ENCODE results near the gene PITRM1.
"Not testable (repeated sequence)": the region's sequence is repeated elsewhere in the genome, so short reads cannot be mapped to it uniquely, and the experiment has no call there.

DNA sequence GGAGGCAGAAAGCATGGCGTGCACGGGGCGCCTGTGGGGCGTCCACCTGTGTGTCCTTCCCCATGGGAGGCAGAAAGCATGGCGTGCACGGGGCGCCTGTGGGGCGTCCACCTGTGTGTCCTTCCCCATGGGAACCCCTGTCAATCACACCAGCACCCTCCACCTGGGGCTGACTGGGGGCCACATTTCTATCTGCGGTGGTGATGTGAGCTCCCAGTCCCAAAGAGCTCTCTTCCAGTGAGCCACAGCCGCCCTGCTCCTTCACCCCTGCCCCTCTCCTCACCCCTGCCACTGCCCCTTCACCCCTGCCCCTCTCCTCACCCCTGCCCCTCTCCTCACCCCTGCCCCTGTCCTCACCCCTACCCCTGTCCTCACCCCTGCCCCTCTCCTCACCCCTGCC, 66.3 kb downstream of the PITRM1 start:
- TF ChIP-seq, protein P1, sequence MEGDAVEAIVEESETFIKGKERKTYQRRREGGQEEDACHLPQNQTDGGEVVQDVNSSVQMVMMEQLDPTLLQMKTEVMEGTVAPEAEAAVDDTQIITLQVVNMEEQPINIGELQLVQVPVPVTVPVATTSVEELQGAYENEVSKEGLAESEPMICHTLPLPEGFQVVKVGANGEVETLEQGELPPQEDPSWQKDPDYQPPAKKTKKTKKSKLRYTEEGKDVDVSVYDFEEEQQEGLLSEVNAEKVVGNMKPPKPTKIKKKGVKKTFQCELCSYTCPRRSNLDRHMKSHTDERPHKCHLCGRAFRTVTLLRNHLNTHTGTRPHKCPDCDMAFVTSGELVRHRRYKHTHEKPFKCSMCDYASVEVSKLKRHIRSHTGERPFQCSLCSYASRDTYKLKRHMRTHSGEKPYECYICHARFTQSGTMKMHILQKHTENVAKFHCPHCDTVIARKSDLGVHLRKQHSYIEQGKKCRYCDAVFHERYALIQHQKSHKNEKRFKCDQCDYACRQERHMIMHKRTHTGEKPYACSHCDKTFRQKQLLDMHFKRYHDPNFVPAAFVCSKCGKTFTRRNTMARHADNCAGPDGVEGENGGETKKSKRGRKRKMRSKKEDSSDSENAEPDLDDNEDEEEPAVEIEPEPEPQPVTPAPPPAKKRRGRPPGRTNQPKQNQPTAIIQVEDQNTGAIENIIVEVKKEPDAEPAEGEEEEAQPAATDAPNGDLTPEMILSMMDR (IDR thresholded peaks at IDR 0.05): not testable (repeated sequence)
- not testable (repeated sequence) for TF ChIP-seq MYC (IDR thresholded peaks at IDR 0.05; ENCODE audit: borderline replicate concordance, low read length); CHD2 (IDR thresholded peaks at IDR 0.05; ENCODE audit: low read length, partially characterized antibody); CHD4 (IDR thresholded peaks at IDR 0.05; ENCODE audit: borderline replicate concordance); EP300 (IDR thresholded peaks at IDR 0.05); SREBF2 (IDR thresholded peaks at IDR 0.05); MAZ (IDR thresholded peaks at IDR 0.05; ENCODE audit: borderline replicate concordance, low read depth, low read length); POLR2AphosphoS2 (conservative IDR thresholded peaks at IDR 0.05; ENCODE audit: low read length); POLR2A (IDR thresholded peaks at IDR 0.05; ENCODE audit: low read length)
- TF ChIP-seq, protein P2, sequence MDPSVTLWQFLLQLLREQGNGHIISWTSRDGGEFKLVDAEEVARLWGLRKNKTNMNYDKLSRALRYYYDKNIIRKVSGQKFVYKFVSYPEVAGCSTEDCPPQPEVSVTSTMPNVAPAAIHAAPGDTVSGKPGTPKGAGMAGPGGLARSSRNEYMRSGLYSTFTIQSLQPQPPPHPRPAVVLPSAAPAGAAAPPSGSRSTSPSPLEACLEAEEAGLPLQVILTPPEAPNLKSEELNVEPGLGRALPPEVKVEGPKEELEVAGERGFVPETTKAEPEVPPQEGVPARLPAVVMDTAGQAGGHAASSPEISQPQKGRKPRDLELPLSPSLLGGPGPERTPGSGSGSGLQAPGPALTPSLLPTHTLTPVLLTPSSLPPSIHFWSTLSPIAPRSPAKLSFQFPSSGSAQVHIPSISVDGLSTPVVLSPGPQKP (IDR thresholded peaks at IDR 0.05; ENCODE audit: low read depth, low read length): not testable (repeated sequence)
- TF ChIP-seq, protein P3, sequence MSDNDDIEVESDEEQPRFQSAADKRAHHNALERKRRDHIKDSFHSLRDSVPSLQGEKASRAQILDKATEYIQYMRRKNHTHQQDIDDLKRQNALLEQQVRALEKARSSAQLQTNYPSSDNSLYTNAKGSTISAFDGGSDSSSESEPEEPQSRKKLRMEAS (IDR thresholded peaks at IDR 0.05): not testable (repeated sequence)
- TF ChIP-seq, protein P4, sequence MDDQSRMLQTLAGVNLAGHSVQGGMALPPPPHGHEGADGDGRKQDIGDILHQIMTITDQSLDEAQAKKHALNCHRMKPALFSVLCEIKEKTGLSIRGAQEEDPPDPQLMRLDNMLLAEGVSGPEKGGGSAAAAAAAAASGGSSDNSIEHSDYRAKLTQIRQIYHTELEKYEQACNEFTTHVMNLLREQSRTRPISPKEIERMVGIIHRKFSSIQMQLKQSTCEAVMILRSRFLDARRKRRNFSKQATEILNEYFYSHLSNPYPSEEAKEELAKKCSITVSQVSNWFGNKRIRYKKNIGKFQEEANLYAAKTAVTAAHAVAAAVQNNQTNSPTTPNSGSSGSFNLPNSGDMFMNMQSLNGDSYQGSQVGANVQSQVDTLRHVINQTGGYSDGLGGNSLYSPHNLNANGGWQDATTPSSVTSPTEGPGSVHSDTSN (IDR thresholded peaks at IDR 0.05): not testable (repeated sequence)
